GM23338 (cell line): ENCODE measurements around the gene KPNA5. TPM values are rescaled to one million over a fixed set of nuclear protein-coding genes. Genes with fewer than 3 reads are reported as not detected.

Source experiments
- ATAC-seq: fragments of 200-7000 bp; cut with Tn5 transposase; 3 replicates; pipeline ENCODE4 v1.9.1; 2020
- DNase-seq: peaks from one replicate; pipeline ENCODE4 v3.0.0-alpha.2; 2015; ENCODE audit warnings: low spot score
- H2AFZ ChIP-seq: fragments of 200-600 bp; sonication (generic); 2 replicates; pipeline ENCODE4 v1.8.0; 2016; ENCODE audit warnings: antibody characterized with exemption, mild to moderate bottlenecking, moderate library complexity
- H3F3A ChIP-seq: fragments of 200-600 bp; sonication (generic); replicated peaks from 2 replicates; pipeline ENCODE4 v1.8.0; 2017; ENCODE audit warnings: antibody characterized with exemption, mixed run types, low read depth
- H3K27ac ChIP-seq: fragments of 200-600 bp; sonication (generic); 2 replicates; pipeline ENCODE4 v1.6.1; 2016; ENCODE audit warnings: low read depth
- H3K27me3 ChIP-seq: fragments of 200-600 bp; sonication (generic); 2 replicates; pipeline ENCODE4 v1.8.0; 2016; ENCODE audit warnings: mild to moderate bottlenecking, mixed run types, moderate library complexity; ENCODE audit not compliant: insufficient read depth
- H3K36me3 ChIP-seq: fragments of 200-600 bp; sonication (generic); 2 replicates; pipeline ENCODE4 v1.8.0; 2016; ENCODE audit warnings: mild to moderate bottlenecking; ENCODE audit not compliant: insufficient read depth
- H3K4me1 ChIP-seq: fragments of 200-600 bp; sonication (generic); 2 replicates; pipeline ENCODE4 v1.8.0; 2016; ENCODE audit warnings: mild to moderate bottlenecking, moderate library complexity; ENCODE audit not compliant: insufficient read depth
- H3K4me2 ChIP-seq: fragments of 200-600 bp; sonication (generic); 2 replicates; pipeline ENCODE4 v1.7.1; 2017; ENCODE audit warnings: mixed run types
- H3K4me3 ChIP-seq: fragments of 200-600 bp; sonication (generic); 2 replicates; pipeline ENCODE4 v1.6.1; 2016; ENCODE audit warnings: mixed run types
- H3K79me2 ChIP-seq: fragments of 200-600 bp; sonication (generic); replicated peaks from 2 replicates; pipeline ENCODE4 v1.8.0; 2017; ENCODE audit warnings: mild to moderate bottlenecking; ENCODE audit not compliant: insufficient read depth
- H3K9me2 ChIP-seq: fragments of 200-600 bp; sonication (generic); 2 replicates; pipeline ENCODE4 v1.8.0; 2017; ENCODE audit not compliant: insufficient read depth
- H4K20me1 ChIP-seq: fragments of 200-600 bp; sonication (generic); replicated peaks from 2 replicates; pipeline ENCODE4 v1.8.0; 2017; ENCODE audit warnings: mild to moderate bottlenecking; ENCODE audit not compliant: insufficient read depth
- H3K27ac Mint-ChIP-seq: 2 replicates; pipeline ENCODE4 v1.8.0; 2020; ENCODE audit warnings: inconsistent platforms, mild to moderate bottlenecking, moderate library complexity, mixed read lengths
- H3K27me3 Mint-ChIP-seq: 3 replicates; pipeline ENCODE4 v1.8.0; 2022; ENCODE audit warnings: low read depth, mild to moderate bottlenecking, moderate library complexity, mixed read lengths, inconsistent platforms; ENCODE audit not compliant: insufficient read depth, poor library complexity
- H3K36me3 Mint-ChIP-seq: 3 replicates; pipeline ENCODE4 v1.8.0; 2021; ENCODE audit warnings: low read depth, mild to moderate bottlenecking, inconsistent platforms, moderate library complexity, mixed read lengths
- H3K4me1 Mint-ChIP-seq: 3 replicates; pipeline ENCODE4 v1.8.0; 2020; ENCODE audit warnings: mild to moderate bottlenecking, inconsistent platforms, mixed read lengths
- H3K4me3 Mint-ChIP-seq: 3 replicates; pipeline ENCODE4 v1.8.0; 2021; ENCODE audit warnings: moderate library complexity, mild to moderate bottlenecking, inconsistent platforms, mixed read lengths
- H3K9me3 Mint-ChIP-seq: 3 replicates; pipeline ENCODE4 v1.8.0; 2020; ENCODE audit warnings: moderate library complexity, mild to moderate bottlenecking, inconsistent platforms, mixed read lengths
- CTCF ChIP-seq, 2 experiments: fragments of 200-600 bp in 1 of 2; sonication (generic) in 1 of 2; conservative IDR thresholded peaks; 2 replicates each; pipeline versions ENCODE4 v1.5.1 to v1.6.1; 2016 to 2017; ENCODE audit warnings: antibody characterized with exemption in 2 of 2, low read depth in 2 of 2, mild to moderate bottlenecking in 2 of 2, moderate library complexity in 1 of 2
- EZH2 ChIP-seq: fragments of 200-600 bp; sonication (generic); IDR thresholded peaks from one replicate; pipeline ENCODE4 v1.8.0; 2017; ENCODE audit warnings: antibody characterized with exemption, mild to moderate bottlenecking, low read depth; ENCODE audit not compliant: unreplicated experiment
- STAT1 ChIP-seq: IDR thresholded peaks from one replicate; pipeline ENCODE4 v1.6.1; 2016; ENCODE audit warnings: antibody characterized with exemption; ENCODE audit not compliant: unreplicated experiment
- ZNF114 ChIP-seq: fragments of 250-450 bp; sonication (Bioruptor Pico); IDR thresholded peaks from 2 replicates; pipeline ENCODE4 v1.5.0; 2020; ENCODE audit warnings: mild to moderate bottlenecking, moderate library complexity
- polyA plus RNA-seq: library from polyadenylated mRNA; unstranded; fragments of >200 nt; fragmentation: Nextera tagmentation; extraction: Ambion mirVana; gene quantifications from 2 replicates; pipeline ENCODE4 v1.2.1, GENCODE V29; 2016
- total RNA-seq: library from RNA; depleted of rRNA; stranded (reverse); fragments of >200 nt; shearing (Covaris generic); gene quantifications from 2 replicates; pipeline ENCODE4 v1.2.3, GENCODE V29; 2014
- TF ChIP-seq, protein P1 (sequence below): IDR thresholded peaks from one replicate; pipeline ENCODE4 v1.6.1; 2018; ENCODE audit warnings: antibody characterized with exemption; ENCODE audit not compliant: unreplicated experiment

The KPNA5 gene
- total and polyA plus RNA-seq, 2 experiments from 2014 or later, result 6.9 to 16.3 TPM

GRCh38 chr6:116764629-116764960 lies 83.6 kb downstream of the KPNA5 start:
- H3K27ac ChIP-seq, result no peak overlapping the region
- no peaks in the 10 kb centered on the region for H3K9me2 ChIP-seq
- H4K20me1 ChIP-seq, result no peaks in the 10 kb centered on the region
- Mint-ChIP-seq H3K27ac (no peak overlapping the region), H3K36me3 (no peaks in the 10 kb centered on the region; the same call in 2 of the 3 replicates), H3K4me1 (peaks cover 17% of the 10 kb centered on the region), H3K27me3 (peaks cover 31% of the 10 kb centered on the region), H3K9me3 (no peaks in the 10 kb centered on the region), H3K4me3 (peak overlapping the region; percentile 76)
- no peaks in the 10 kb centered on the region for H3K79me2 ChIP-seq
- ATAC-seq, result peak; percentile 68
- peaks cover 48% of the 10 kb centered on the region for H3K27me3 ChIP-seq
- peak overlapping the region; percentile 88 for H3K4me2 ChIP-seq
- peak; percentile 68 for DNase-seq
- H3K4me1 ChIP-seq, result peaks cover 20% of the 10 kb centered on the region
- no peaks in the 10 kb centered on the region for H3F3A ChIP-seq
- TF ChIP-seq EZH2 (peak; percentile 29), ZNF114 (CRISPR knock-in tag) (no peak)
- H2AFZ ChIP-seq, result peak overlapping the region; percentile 96
- peak overlapping the region; percentile 68 for H3K4me3 ChIP-seq
- H3K36me3 ChIP-seq, result no peaks in the 10 kb centered on the region

- Mint-ChIP-seq H3K27me3 (peaks cover 31% of the 10 kb centered on the region), H3K9me3 (no peaks in the 10 kb centered on the region), H3K27ac (no peak within 1 kb of the TSS), H3K4me1 (peaks cover 17% of the 10 kb centered on the region), H3K36me3 (no peaks in the 10 kb centered on the region; the same call in 2 of the 3 replicates), H3K4me3 (peak within 1 kb of the TSS; percentile 76)
- Histone ChIP-seq H3K27me3 (peaks cover 48% of the 10 kb centered on the region), H4K20me1 (no peaks in the 10 kb centered on the region), H3K4me1 (peaks cover 20% of the 10 kb centered on the region), H3K79me2 (no peaks in the 10 kb centered on the region), H3K9me2 (no peaks in the 10 kb centered on the region), H3K4me3 (peak within 1 kb of the TSS; percentile 68), H3K27ac (no peak within 1 kb of the TSS), H2AFZ (peak within 1 kb of the TSS; percentile 96), H3F3A (no peaks in the 10 kb centered on the region), H3K36me3 (no peaks in the 10 kb centered on the region), H3K4me2 (peak within 1 kb of the TSS; percentile 88)
- DNase-seq, result peak; percentile 75
- TF ChIP-seq CTCF (conservative IDR thresholded peaks at IDR 0.05; ENCODE audit: low read depth in 2 of 2), result peak in 1 of 2 experiments; percentile 9; a peak in 1 of 4 replicates
- peak; percentile 65 for TF ChIP-seq EZH2
- no peak for TF ChIP-seq STAT1
- ATAC-seq, result peak; percentile 83
Observed at GRCh38 chr6:116764961-116765841, 84.2 kb downstream of the KPNA5 start, which contains the start of gene FAM162B. FAM162B (minus strand) TSS chr6:116765719; CDS start chr6:116765576, 143 bp downstream.

- Histone ChIP-seq H4K20me1 (no peaks in the 10 kb centered on the region), H3K27me3 (peaks cover 48% of the 10 kb centered on the region), H3K36me3 (no peaks in the 10 kb centered on the region), H3K79me2 (no peaks in the 10 kb centered on the region), H3K4me2 (no peak overlapping the region), H3K9me2 (no peaks in the 10 kb centered on the region), H2AFZ (no peak overlapping the region), H3K27ac (no peak overlapping the region), H3F3A (no peaks in the 10 kb centered on the region), H3K4me3 (no peak overlapping the region), H3K4me1 (peaks cover 20% of the 10 kb centered on the region)
- H3K27me3 Mint-ChIP-seq, result peaks cover 31% of the 10 kb centered on the region
- no peaks in the 10 kb centered on the region; the same call in 2 of the 3 replicates for H3K36me3 Mint-ChIP-seq
- peak overlapping the region; percentile 76; the same call in 2 of the 3 replicates for H3K4me3 Mint-ChIP-seq
- ATAC-seq (no peak), DNase-seq (no peak)
- no peak overlapping the region for H3K27ac Mint-ChIP-seq
- peaks cover 17% of the 10 kb centered on the region for H3K4me1 Mint-ChIP-seq
- H3K9me3 Mint-ChIP-seq, result no peaks in the 10 kb centered on the region
- TF ChIP-seq, protein P1, sequence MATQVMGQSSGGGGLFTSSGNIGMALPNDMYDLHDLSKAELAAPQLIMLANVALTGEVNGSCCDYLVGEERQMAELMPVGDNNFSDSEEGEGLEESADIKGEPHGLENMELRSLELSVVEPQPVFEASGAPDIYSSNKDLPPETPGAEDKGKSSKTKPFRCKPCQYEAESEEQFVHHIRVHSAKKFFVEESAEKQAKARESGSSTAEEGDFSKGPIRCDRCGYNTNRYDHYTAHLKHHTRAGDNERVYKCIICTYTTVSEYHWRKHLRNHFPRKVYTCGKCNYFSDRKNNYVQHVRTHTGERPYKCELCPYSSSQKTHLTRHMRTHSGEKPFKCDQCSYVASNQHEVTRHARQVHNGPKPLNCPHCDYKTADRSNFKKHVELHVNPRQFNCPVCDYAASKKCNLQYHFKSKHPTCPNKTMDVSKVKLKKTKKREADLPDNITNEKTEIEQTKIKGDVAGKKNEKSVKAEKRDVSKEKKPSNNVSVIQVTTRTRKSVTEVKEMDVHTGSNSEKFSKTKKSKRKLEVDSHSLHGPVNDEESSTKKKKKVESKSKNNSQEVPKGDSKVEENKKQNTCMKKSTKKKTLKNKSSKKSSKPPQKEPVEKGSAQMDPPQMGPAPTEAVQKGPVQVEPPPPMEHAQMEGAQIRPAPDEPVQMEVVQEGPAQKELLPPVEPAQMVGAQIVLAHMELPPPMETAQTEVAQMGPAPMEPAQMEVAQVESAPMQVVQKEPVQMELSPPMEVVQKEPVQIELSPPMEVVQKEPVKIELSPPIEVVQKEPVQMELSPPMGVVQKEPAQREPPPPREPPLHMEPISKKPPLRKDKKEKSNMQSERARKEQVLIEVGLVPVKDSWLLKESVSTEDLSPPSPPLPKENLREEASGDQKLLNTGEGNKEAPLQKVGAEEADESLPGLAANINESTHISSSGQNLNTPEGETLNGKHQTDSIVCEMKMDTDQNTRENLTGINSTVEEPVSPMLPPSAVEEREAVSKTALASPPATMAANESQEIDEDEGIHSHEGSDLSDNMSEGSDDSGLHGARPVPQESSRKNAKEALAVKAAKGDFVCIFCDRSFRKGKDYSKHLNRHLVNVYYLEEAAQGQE, result no peak
Observed at GRCh38 chr6:116766506-116767176, 85.6 kb downstream of the KPNA5 start.
